Left colon (tissue), 2 donors: ENCODE results near the gene ZNF438. TPM values are rescaled to one million over a fixed set of nuclear protein-coding genes. Genes with fewer than 3 reads are reported as not detected.
"Not testable (repeated sequence)": the region's sequence is repeated elsewhere in the genome, so short reads cannot be mapped to it uniquely, and the experiment has no call there.

Experiments
- ATAC-seq: fragments of 200-7000 bp; cut with Tn5 transposase; one replicate; pipeline ENCODE4 v1.9.1; 2020; ENCODE audit warnings: mild to moderate bottlenecking, moderate library complexity
- DNase-seq, 2 donors: peaks; one replicate each; pipeline ENCODE4 v3.0.0-alpha.2; 2020
- intact Hi-C, 2 donors: fragments of 100-400 bp; cut with DNase I in 1 of 2; cut with micrococcal nuclease in 1 of 2; formaldehyde crosslinking; loops; one replicate each; pipeline versions ENCODE4 v1.11.2 to v1.14.0; 2022; cut with DNase I, micrococcal nuclease
- total RNA-seq, 2 donors: library from RNA; stranded (reverse); fragmentation: NEBNext Ultra II Directional; extraction: Animal tissue kit (Norgen Biotek cat#: 25700); gene quantifications; one replicate each; pipeline ENCODE4 v1.2.1, GENCODE V29; 2021
- donor health status: DM: no; HTN: no; CAD: no.
- donor health status: DM: yes; HTN: yes; CAD: no.

ZNF438 gene
- total RNA-seq, 2 donors from 2014 or later: 3.8 to 6.5 TPM

DNA sequence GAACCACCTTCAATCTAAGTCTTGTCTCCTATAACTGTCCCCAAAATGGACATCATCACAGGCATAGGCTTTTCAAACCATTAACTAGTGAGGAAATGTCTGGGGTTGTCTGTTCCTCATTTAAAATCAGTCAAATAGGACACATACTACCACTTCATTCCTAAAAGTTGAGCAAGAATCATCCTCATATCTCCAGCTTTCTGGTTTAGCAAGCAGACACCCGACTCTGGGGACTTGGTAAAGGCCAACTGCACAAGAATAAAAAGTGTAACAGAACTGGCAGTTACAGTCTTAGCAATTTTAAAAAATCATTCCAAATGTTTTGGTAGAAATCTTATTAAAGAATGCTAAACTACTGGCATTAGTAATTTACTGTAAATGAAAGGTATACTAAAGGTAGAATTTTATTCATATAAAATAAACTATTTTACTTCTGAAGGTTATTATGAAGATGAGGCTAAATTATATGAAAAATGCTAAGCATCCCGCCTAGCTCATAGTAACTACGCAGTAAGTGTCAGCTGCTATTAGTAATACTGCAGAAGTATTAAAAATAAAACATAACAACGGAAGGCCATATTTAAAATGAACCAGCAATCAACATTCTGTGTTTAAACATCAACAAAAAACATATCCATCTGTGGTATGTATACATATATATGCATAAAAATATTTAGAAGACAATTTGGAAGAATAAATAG lies 60.8 kb downstream of the ZNF438 start:
- DNase-seq (no peak), ATAC-seq (no peak)
- intact Hi-C loops: no loop called here

DNA sequence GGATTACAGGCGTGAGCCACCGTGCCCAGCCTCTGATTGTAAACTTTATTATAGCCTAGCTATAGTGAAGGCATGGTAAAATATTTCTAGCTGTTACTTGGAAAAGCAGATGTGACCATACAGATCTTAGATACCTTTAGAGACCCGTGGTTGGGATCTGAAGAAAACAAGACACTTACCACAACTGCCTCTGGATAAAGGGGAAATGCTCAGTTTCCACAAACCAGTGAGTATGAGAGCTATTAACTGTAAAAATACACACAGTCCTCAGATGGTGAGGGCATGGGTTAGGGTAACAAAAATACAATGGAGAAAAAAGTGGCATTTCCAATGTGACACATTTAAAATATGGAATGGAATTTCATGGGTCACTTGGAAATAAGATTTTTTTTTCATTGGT lies 63.0 kb downstream of the ZNF438 start:
- ATAC-seq (no peak), DNase-seq (no peak)
- intact Hi-C loops: no loop called here

DNA sequence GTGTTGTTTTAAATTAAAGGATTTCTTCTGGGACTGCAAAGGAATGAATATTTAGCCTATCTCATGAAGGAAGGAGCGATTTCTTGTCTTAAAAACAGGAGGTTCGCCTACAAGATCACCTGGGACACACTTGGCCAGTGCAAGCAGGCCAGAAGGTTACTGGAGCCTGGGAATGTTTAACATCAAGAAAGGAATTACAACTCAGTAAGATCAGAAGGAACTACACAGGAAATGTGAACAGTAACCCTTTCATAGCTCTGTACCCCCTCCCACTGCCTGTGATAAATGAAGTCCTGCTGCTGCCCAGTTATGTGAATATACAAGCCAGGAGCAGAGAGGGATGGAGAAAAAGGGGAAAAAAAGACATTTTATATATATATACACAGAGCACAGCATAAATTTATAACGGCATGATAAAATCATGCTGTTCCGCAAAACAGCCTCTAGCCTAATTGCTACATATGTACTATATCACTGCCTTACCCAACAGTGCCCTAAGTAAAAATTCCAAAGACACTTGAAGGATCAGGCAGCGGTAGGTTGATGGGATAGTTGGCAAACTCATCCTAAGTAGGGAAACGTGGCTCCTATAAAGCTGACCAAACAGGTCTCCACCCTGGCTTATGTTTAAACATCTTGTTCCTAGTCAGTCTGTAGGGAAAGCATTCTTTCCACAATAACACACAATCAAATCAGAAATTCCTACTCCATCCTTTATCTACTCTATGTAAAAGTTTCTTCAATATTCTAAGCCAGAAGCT lies 63.8 kb downstream of the ZNF438 start:
- intact Hi-C loops: no loop called here
- DNase-seq (no peak), ATAC-seq (no peak)

DNA sequence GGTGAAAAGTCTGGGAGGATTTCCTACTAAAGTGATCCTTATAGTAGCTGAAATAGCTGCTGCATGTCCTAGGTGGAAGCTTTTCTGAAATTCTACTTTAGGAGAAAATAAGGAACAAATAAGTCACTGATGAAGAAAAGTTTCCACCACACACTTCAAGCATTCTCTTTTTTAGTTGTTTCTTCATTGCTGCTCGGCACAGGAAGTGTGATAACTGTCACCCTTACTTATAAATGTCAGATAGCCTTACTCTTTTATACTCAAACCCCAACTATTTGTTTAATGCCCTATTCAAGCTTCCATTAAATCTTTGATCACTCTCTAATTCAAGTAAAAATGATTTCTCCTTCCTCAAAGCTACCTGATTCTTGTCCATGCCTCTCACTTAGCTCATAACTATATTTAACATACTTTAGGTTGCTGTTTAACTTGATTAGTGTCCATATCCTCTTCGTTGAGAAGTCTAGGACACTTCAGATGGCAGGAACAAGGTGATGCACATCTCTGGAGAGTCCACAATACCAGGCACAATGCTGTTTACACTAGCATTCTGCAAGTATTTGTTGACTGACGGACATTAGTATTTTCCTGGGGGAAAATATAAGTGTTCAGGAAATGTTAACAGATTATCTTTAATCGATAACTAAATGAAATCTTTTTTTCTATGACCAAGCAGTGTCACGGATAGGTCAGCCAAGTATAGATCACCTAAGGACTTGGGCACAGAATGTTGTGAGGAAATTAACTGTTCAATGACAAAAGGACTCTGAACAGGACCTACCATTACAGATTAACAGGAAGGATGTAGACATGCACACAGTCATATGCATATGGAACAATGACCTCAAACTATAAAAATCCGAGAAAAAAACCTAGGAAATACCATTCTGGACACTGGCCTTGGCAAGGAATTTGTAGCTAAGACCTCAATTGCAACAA lies 67.4 kb downstream of the ZNF438 start:
- ATAC-seq: no peak
- no peak for DNase-seq
- intact Hi-C loops: no loop called here

- intact Hi-C loops: no loop called here
- no peak for ATAC-seq
- DNase-seq: no peak
These were observed 69.1 kb downstream of the ZNF438 start for GRCh38 chr10:30962522-30962921.

DNA sequence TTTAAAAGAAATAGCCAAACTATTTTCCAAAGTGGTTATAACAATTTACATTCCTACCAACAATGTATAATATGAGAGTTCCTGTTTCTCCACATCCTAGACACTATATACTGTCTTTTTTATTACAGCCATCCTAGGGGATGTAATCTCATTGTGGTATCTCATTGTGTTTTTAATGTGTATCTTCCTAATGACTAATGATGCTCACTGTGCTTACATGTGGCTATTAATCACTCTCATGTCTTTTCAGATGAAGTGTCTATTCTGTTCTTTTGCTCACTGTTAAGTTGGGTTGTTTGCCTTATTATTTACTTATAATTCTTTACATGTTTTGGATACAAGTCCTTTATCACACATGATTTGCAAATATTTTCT lies 71.8 kb downstream of the ZNF438 start:
- DNase-seq (no peak), ATAC-seq (no peak)
- intact Hi-C loops: no loop called here

GRCh38 chr10:30949218-30949617 lies 82.4 kb downstream of the ZNF438 start:
- intact Hi-C loops, ATAC-seq, DNase-seq: not testable (repeated sequence)

- intact Hi-C loops: no loop called here
- ATAC-seq (no peak), DNase-seq (no peak)
These were observed 87.7 kb downstream of the ZNF438 start for GRCh38 chr10:30944005-30944404.

DNA sequence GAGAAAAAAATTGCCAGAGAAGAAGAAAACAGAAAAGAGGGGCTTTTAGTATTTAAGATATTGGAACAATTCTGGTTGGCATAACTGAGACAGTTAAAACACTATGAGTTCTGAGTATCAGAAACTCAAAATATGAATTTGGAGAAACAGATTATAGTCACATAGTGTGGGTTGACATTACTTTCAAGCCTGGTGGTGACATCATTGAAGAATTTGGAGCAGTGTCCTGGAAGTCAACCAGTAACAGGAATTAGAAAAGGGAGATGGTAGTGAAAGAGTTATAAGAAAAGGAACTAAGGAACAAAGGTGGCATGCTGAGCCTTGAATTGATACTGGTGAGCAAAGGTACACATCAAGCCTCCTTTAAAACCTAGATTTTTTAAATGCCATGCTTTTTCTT lies 88.2 kb downstream of the ZNF438 start:
- ATAC-seq (no peak), DNase-seq (no peak)
- intact Hi-C loops: no loop called here

- DNase-seq (no peak), ATAC-seq (no peak)
- intact Hi-C loops: no loop called here
These were observed 91.4 kb downstream of the ZNF438 start for GRCh38 chr10:30940256-30940655.

GRCh38 chr10:30939643-30940251 lies 91.9 kb downstream of the ZNF438 start:
- intact Hi-C loops: no loop called here
- no peak for ATAC-seq
- no peak for DNase-seq

DNA sequence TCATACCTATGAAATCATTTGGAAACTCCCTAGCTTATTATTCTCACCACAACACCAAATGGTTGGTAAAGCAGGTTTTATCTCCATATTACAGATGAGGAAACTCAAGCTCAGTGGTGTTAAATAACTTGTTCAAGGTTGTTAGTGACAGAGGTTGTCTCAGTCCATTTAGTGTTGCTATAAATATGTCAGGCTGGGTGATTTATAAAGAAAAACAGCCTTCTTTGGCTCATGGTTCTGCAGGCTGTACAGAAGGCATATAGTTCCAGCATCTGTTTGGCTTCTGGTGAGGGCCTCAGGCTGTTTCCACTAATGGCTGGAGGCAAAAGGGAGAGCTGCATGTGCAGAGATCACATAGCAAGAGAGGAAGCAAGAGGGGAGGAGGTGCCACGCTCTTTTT lies 96.6 kb downstream of the ZNF438 start:
- no peak for DNase-seq
- intact Hi-C loops: no loop called here
- no peak for ATAC-seq

- no peak for DNase-seq
- no peak for ATAC-seq
- intact Hi-C loops: no loop called here
These were observed 100.6 kb downstream of the ZNF438 start for GRCh38 chr10:30931094-30931493.

- DNase-seq: no peak
- no peak for ATAC-seq
- intact Hi-C loops: no loop called here
These were observed 101.7 kb downstream of the ZNF438 start for GRCh38 chr10:30929901-30930520.

DNA sequence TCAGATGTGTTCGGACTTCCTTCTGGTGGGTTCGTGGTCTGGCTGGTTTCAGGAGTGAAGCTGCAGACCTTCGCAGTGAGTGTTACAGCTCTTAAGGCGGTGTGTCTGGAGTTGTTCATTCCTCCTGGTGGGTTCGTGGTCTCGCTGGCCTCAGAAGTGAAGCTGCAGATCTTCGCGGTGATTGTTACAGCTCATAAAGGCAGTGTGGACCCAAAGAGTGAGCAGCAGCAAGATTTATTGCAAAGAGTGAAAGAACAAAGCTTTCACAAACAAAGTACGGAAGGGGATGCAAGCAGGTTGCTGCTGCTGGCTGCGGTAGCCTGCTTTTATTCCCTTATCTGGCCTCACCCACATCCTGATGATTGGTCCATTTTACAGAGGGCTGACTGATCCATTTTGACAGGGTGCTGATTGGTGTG lies 102.3 kb downstream of the ZNF438 start:
- ATAC-seq, DNase-seq, intact Hi-C loops: not testable (repeated sequence)

DNA sequence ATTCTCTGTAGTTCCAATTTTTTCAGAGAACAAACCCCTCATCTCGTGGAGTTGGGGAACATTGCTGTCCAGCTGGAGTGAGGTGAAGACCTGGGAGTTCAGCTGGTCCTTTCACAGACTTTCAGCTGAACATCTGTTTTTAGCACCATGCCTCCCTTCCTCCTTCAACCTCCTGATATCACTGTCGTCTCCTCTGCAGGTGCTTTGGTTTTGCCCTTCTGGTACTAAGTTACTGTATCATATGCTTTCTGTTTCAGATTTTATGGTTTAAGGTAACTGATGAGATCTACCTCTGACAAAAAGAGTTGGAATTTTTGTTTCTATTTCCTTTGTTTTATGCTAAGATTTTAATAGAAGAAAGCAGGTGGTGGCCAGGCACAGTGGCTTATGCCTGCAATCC lies 102.9 kb downstream of the ZNF438 start:
- no peak for ATAC-seq
- intact Hi-C loops: no loop called here

GRCh38 chr10:30918651-30919050 lies 113.0 kb downstream of the ZNF438 start:
- intact Hi-C loops: no loop called here
- no peak for ATAC-seq
- no peak for DNase-seq

More for the DNA sequence above, 102.9 kb downstream of the ZNF438 start:
- no peak for DNase-seq

DNA sequence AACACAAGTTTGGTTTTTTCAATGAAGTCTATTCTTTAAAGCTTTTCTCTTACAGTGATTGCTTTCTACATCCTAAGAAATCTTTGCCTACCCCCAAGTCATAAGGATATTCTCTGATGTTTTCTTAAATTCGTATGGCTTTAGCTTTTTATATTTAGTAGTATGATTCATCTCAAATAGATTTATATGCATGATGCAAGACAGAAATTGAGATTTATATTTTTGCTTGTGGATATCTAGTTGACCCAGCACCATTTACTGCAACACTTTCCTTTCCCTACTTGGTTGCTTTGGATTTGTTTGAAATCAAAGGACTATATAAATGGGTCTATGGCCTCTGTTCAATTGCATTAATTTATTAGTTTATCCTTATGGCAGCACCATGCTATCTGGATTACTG lies 113.9 kb downstream of the ZNF438 start:
- intact Hi-C loops: no loop called here
- DNase-seq (no peak), ATAC-seq (no peak)

DNA sequence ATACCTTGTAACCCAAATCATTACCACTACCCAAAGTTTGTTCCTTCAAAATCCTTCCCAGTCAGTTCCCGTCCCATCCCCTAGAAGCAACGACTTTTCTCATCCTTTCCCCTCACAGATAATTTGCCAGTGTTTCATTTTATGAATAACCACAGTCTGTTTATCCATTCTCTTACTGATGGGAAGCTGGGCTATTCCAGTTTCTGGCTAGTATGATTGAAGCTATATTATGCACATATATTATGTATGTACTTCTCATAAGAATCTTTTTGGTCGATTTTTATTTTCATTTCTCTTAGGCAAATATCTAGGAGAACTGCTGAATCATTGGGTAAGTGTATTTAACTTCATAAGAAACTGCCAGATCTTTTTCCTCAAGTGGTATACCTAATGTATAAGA lies 114.6 kb downstream of the ZNF438 start:
- intact Hi-C loops: no loop called here
- no peak for ATAC-seq

More for the DNA sequence above, 114.6 kb downstream of the ZNF438 start:
- no peak for DNase-seq
